Cardiac septum (tissue), 1 donor: Measurements from ENCODE around the gene CCDC159. TPM values are rescaled to one million over a fixed set of nuclear protein-coding genes. Genes with fewer than 3 reads are reported as not detected.
"Not testable (repeated sequence)": the region's sequence is repeated elsewhere in the genome, so short reads cannot be mapped to it uniquely, and the experiment has no call there.

Source experiments
- DNase-seq: peaks from one replicate; pipeline ENCODE4 v3.0.0-alpha.2; 2020; ENCODE audit warnings: low spot score
- intact Hi-C: fragments of 100-400 bp; cut with DNase I; formaldehyde crosslinking; loops from one replicate; pipeline ENCODE4 v1.14.0; 2022
- total RNA-seq: library from RNA; stranded (reverse); fragmentation: NEBNext Ultra II Directional; extraction: Animal tissue kit (Norgen Biotek cat#: 25700); gene quantifications from one replicate; pipeline ENCODE4 v1.2.1, GENCODE V29; 2021
- donor health status: DM: no; HTN: no; CAD: no.

CCDC159 gene
- total RNA-seq, 1 donor from 2014 or later: 24.2 TPM

GRCh38 chr19:11335449-11336146 lies 10.7 kb upstream of the CCDC159 start:
- no peak for DNase-seq
- intact Hi-C loops: no loop called here

GRCh38 chr19:11337080-11337479 lies 9.2 kb upstream of the CCDC159 start:
- intact Hi-C loops: no loop called here
- no peak for DNase-seq

DNA sequence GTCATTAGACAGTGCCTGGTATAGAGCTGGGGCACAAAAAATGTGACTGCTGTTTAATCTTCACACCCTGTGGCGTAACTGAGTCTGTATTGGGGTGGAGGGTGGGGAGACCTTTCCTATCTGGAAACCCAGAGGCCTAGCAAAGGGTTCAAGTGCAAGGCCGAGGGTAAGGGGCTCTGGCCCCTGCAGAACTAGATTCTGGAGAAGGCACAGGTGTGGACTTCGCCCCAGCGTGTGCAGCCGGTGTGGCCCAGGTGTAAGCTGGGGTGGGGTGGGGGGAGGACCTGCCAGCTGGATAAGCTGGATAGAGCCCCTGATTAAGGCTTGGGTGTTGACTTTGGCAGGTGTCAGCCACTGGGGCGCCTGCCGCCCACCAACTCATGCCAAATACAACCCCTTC lies 8.2 kb upstream of the CCDC159 start:
- intact Hi-C loops: loop anchor here (2.0 kb wide), 1 partner anchor 43 kb away; no protein-coding TSS in a partner anchor
- no peak for DNase-seq

GRCh38 chr19:11338569-11339253 lies 7.6 kb upstream of the CCDC159 start:
- DNase-seq: no peak
- intact Hi-C loops: loop anchor here (2.0 kb wide), 1 partner anchor 44 kb away; no protein-coding TSS in a partner anchor

DNA sequence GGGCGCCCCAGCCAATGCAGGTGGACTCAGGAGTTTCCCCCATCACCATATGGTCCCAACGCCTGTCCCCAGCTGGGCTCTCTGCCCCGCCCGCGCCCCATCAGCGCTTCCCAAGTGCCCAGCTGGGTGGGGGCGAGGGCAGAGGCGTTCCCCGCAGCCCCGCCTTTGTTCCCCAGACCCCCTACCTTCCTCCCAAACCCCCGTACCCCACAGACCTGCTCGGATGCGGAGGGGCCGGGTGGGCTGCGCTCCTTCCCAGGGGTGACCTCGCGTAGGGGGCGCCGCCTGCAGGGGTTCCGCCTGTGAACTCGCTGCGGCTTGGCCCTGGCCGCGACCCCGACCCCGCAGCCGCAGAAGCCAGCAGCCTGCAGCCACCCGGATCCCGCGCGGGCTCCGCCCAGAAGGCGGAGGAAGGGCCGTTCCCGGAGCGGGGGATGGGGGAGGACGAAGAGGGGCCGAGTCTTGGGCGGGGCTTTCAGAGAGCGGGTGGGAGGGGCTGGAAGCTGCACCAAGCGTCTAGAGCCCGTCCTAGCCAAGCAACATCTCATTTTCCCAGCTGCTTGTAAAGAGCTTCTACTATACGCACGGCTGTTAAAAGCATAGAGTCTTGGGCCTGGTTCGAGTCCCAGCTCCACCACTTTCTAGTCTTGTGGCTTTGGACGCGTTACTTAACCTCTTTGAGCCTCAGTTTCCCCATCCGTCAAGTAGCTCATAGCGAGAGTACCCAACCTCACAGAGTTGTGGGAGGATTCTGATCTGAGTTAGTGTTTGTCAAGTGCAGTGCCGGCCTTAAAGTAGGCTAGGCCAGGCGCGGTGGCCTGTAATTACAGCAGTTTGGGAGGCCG lies 6.8 kb upstream of the CCDC159 start, which contains the start of gene RAB3D:
RAB3D (minus strand) TSS at position 404 of the 845 bp plus-strand sequence. CDS start 2,258 bp downstream, outside the sequence.
- peak; percentile 98 for DNase-seq
- intact Hi-C loops: loop anchor here (2.0 kb wide), 1 partner anchor 45 kb away; no protein-coding TSS in a partner anchor

- intact Hi-C loops, DNase-seq: not testable (repeated sequence)
These were observed 6.2 kb upstream of the CCDC159 start for GRCh38 chr19:11340099-11340467.

DNA sequence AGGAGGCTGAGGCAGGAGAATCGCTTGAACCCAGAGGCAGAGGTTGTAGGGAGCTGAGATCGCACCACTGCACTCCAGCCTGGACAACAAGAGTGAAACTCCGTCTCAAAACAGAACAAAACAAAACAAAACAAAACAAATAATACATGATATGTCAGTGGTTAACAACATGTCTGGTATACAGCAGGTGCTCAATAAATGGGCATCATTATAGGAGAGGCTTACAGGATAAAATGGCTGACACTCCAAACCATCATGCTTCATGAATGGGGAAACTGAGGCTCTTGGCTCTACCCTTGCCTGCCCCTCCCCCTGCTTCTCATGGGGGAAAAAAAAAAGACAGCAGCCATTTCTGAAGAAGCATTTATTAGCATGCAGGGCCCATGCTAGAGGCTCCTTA lies 3.9 kb upstream of the CCDC159 start:
- intact Hi-C loops: no loop called here
- DNase-seq: no peak

GRCh38 chr19:11345122-11345803 lies 1.1 kb upstream of the CCDC159 start:
- intact Hi-C loops: loop anchor here (5.0 kb wide), 1 partner anchor 37 kb away; the partner anchor contains the start of gene EPOR
- DNase-seq: no peak

- intact Hi-C loops: loop anchor here (5.0 kb wide), 1 partner anchor 35 kb away; the partner anchor contains the start of gene EPOR
- DNase-seq: no peak
These were observed 1.3 kb downstream of the CCDC159 start for GRCh38 chr19:11347546-11348039.

GRCh38 chr19:11349171-11349570 lies 2.9 kb downstream of the CCDC159 start:
- DNase-seq: no peak
- intact Hi-C loops: loop anchor here (5.0 kb wide), 1 partner anchor 33 kb away; the partner anchor contains the start of gene EPOR

DNA sequence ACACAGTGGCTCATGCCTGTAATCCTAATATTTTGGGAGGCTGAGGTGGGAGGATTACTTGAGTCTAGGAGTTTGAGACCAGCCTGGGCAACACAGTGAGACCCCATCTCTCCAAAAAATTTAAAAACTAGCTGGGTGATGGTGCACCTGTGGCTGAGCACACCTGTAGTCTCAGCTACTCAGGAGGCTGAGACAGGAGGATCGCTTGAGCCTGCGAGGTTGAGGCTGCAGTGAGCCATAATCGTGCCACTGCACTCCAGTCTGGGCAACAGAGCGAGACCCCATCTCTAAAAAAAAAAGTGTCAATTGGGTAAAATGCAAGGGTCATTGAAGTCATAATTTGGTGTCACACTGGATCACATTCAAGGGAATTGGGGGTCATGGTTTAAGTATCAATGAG lies 7.8 kb downstream of the CCDC159 start:
- DNase-seq, intact Hi-C loops: not testable (repeated sequence)

DNA sequence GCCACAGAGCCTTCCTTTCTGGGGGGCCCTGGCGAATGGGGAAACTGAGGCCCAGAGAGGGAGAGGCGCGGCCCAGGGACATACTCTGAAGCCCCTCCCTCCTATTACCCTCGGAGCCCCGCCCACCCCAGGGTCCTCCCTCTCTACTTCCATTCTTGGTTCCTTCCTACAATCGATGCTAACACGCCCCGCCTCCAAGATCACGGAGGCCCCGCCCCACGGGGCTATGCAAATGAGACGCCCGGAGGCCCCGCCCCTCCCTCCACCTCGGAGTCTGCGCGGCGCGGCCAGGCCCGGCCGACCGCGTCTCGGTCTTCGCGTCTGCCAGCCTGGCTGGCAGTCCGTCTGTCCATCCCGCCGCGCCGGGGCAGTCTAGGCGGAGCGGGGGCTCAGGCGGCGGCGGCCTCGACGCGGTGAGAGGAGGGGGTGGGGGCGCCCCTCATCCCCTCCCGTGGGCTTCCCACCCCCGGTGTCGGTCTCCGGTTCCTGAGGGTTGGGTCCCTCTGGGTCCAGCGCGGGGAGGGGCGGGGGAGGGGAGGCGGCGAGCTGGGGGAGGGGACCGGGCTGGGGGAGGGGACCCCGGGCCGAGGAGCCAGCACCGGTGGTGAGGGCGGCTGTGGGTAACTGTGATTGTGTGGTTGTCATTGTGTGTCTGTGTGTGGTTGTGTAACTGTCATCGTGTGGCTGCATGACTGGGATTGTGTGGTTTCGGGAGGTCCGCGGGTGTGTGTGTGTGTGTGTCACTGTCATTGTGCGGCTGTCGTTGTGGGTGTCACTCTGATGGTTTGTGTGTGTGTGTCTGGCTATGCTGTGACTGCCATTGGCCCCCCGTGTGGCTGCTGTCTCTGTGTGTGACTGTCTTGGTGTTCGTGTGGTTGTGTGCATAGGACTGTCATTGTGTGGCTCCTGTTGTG lies 9.1 kb downstream of the CCDC159 start, which contains the start of gene PLPPR2:
PLPPR2 (plus strand) TSS at position 273 of the 914 bp plus-strand sequence. CDS start 2,242 bp downstream, outside the sequence.
- peak; percentile 97 for DNase-seq
- intact Hi-C loops: no loop called here

DNA sequence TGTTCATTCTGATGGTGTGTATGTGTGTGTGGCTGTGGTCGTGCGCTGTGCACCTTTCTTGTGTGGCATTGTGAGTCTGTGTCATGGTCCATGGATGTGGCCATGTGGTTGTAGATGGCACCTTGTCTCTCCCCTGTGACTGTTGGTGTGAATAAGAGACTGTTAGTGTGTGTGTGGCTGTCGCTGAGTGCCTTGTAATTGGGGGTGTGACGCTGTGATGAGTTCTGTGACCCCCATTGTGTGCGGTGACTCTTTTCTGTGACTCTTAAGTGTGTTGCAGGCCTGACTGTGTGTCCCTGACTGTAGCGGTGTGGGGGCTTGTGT lies 9.7 kb downstream of the CCDC159 start:
- intact Hi-C loops: no loop called here
- DNase-seq: no peak

- no peak for DNase-seq
- intact Hi-C loops: no loop called here
These were observed 10.6 kb downstream of the CCDC159 start for GRCh38 chr19:11356676-11357550.

- intact Hi-C loops: no loop called here
- DNase-seq: no peak
These were observed 13.1 kb downstream of the CCDC159 start for GRCh38 chr19:11359421-11359820.

GRCh38 chr19:11361037-11361770 lies 14.9 kb downstream of the CCDC159 start:
- intact Hi-C loops: no loop called here
- no peak for DNase-seq
